DND-41 (cell line): ENCODE measurements around the gene TREM1.

Source experiments
- ATAC-seq: fragments of 200-7000 bp; cut with Tn5 transposase; 3 replicates; pipeline ENCODE4 v1.9.1; 2021; ENCODE audit warnings: low read depth; ENCODE audit not compliant: insufficient read depth
- DNase-seq: peaks from one replicate; pipeline ENCODE4 v3.0.0-alpha.2; 2020
- H2AFZ ChIP-seq: 2 replicates; pipeline ENCODE4 v1.6.0; 2012; ENCODE audit warnings: low read depth, low read length
- H3K27ac ChIP-seq: 2 replicates; pipeline ENCODE4 v1.5.1; 2012; ENCODE audit warnings: low read length, inconsistent platforms
- H3K27me3 ChIP-seq: fragments of 200-600 bp; sonication (generic); 2 replicates; pipeline ENCODE4 v1.6.0; 2012; ENCODE audit warnings: low read length, mild to moderate bottlenecking, inconsistent platforms; ENCODE audit not compliant: insufficient read depth, poor library complexity
- H3K36me3 ChIP-seq: 2 replicates; pipeline ENCODE4 v1.5.1; 2012; ENCODE audit warnings: low read length, inconsistent platforms; ENCODE audit not compliant: insufficient read depth
- H3K4me1 ChIP-seq: 2 replicates; pipeline ENCODE4 v1.5.1; 2012; ENCODE audit warnings: mild to moderate bottlenecking, low read length; ENCODE audit not compliant: insufficient read depth
- H3K4me2 ChIP-seq: 2 replicates; pipeline ENCODE4 v1.6.0; 2012; ENCODE audit warnings: mild to moderate bottlenecking, moderate library complexity, low read length, inconsistent platforms; ENCODE audit not compliant: insufficient read depth
- H3K4me3 ChIP-seq, 2 experiments: fragments of 200-600 bp in 1 of 2; shearing (Covaris generic) in 1 of 2; 2 replicates each; pipeline ENCODE4 v1.5.1; 2012 to 2016; ENCODE audit warnings: inconsistent platforms in 2 of 2, low read length in 2 of 2, mild to moderate bottlenecking in 2 of 2, low read depth in 1 of 2, moderate library complexity in 1 of 2
- H3K79me2 ChIP-seq: 2 replicates; pipeline ENCODE4 v1.6.0; 2012; ENCODE audit warnings: low read length, inconsistent platforms; ENCODE audit not compliant: insufficient read depth
- H3K9ac ChIP-seq: 2 replicates; pipeline ENCODE4 v1.6.0; 2012; ENCODE audit warnings: low read depth, mild to moderate bottlenecking, inconsistent platforms, low read length, moderate library complexity
- H3K9me3 ChIP-seq: 2 replicates; pipeline ENCODE4 v1.5.1; 2012; ENCODE audit warnings: low read length, moderate library complexity, mild to moderate bottlenecking, inconsistent platforms; ENCODE audit not compliant: insufficient read depth, severe bottlenecking
- H4K20me1 ChIP-seq: 2 replicates; pipeline ENCODE4 v1.6.0; 2012; ENCODE audit warnings: low read length; ENCODE audit not compliant: insufficient read depth
- CTCF ChIP-seq: IDR thresholded peaks from 2 replicates; pipeline ENCODE4 v1.5.1; 2012; ENCODE audit warnings: borderline replicate concordance, low read length, moderate library complexity, mild to moderate bottlenecking; ENCODE audit not compliant: poor library complexity, severe bottlenecking; ENCODE audit errors: extremely low read depth
- EZH2 ChIP-seq: IDR thresholded peaks from 3 replicates; pipeline ENCODE4 v1.6.1; 2012; ENCODE audit warnings: borderline replicate concordance, low read depth, mild to moderate bottlenecking, moderate library complexity, low read length, inconsistent platforms; ENCODE audit not compliant: severe bottlenecking

Gene TREM1

GRCh38 chr6:41268478-41268877 is 18.0 kb downstream of the TREM1 start:
- H3K9me3 ChIP-seq: peaks cover 4% of the 10 kb centered on the region
- no peaks in the 10 kb centered on the region for H3K4me1 ChIP-seq
- no peak for TF ChIP-seq EZH2
- no peak for TF ChIP-seq CTCF
- H3K79me2 ChIP-seq: no peaks in the 10 kb centered on the region
- H3K27me3 ChIP-seq: no peaks in the 10 kb centered on the region
- H3K36me3 ChIP-seq: no peaks in the 10 kb centered on the region
- no peak for ATAC-seq
- H3K4me3 ChIP-seq: no peak overlapping the region
- no peak overlapping the region for H3K4me2 ChIP-seq
- no peak overlapping the region for H3K27ac ChIP-seq
- H3K9ac ChIP-seq: no peak overlapping the region
- DNase-seq: no peak
- H2AFZ ChIP-seq: no peak overlapping the region
- H4K20me1 ChIP-seq: no peaks in the 10 kb centered on the region

- Histone ChIP-seq H3K27me3 (no peaks in the 10 kb centered on the region), H3K27ac (no peak overlapping the region), H2AFZ (no peak overlapping the region), H3K4me1 (no peaks in the 10 kb centered on the region), H3K4me2 (no peak overlapping the region), H3K36me3 (no peaks in the 10 kb centered on the region), H3K4me3 (no peak overlapping the region), H3K79me2 (no peaks in the 10 kb centered on the region), H4K20me1 (no peaks in the 10 kb centered on the region), H3K9me3 (peaks cover 17% of the 10 kb centered on the region), H3K9ac (no peak overlapping the region)
- DNase-seq (no peak), ATAC-seq (no peak)
- no peak for TF ChIP-seq EZH2
- TF ChIP-seq CTCF: no peak
Observed at GRCh38 chr6:41266541-41266940, 19.9 kb downstream of the TREM1 start.

GRCh38 chr6:41263267-41263666 is 23.2 kb downstream of the TREM1 start:
- H3K4me2 ChIP-seq: no peak overlapping the region
- no peak overlapping the region for H3K27ac ChIP-seq
- H3K4me1 ChIP-seq: no peaks in the 10 kb centered on the region
- H3K4me3 ChIP-seq: no peak overlapping the region
- no peak for DNase-seq
- ATAC-seq: no peak
- H3K9ac ChIP-seq: no peak overlapping the region
- no peak overlapping the region for H2AFZ ChIP-seq
- no peaks in the 10 kb centered on the region for H3K36me3 ChIP-seq
- no peaks in the 10 kb centered on the region for H4K20me1 ChIP-seq
- peaks cover 22% of the 10 kb centered on the region for H3K9me3 ChIP-seq
- H3K27me3 ChIP-seq: no peaks in the 10 kb centered on the region
- TF ChIP-seq CTCF: no peak
- no peak for TF ChIP-seq EZH2
- no peaks in the 10 kb centered on the region for H3K79me2 ChIP-seq

GRCh38 chr6:41262401-41262800 is 24.1 kb downstream of the TREM1 start:
- ATAC-seq: no peak
- Histone ChIP-seq H3K4me1 (no peaks in the 10 kb centered on the region), H3K36me3 (no peaks in the 10 kb centered on the region), H3K79me2 (no peaks in the 10 kb centered on the region), H3K27ac (no peak overlapping the region), H3K9ac (no peak overlapping the region), H2AFZ (no peak overlapping the region), H3K4me3 (no peak overlapping the region), H4K20me1 (no peaks in the 10 kb centered on the region), H3K9me3 (peaks cover 22% of the 10 kb centered on the region), H3K27me3 (no peaks in the 10 kb centered on the region), H3K4me2 (no peak overlapping the region)
- DNase-seq: no peak
- TF ChIP-seq CTCF (no peak), EZH2 (no peak)
